Neural progenitor cell (in vitro differentiated cells): Measurements from ENCODE around the gene SLC2A9. TPM values are rescaled to one million over a fixed set of nuclear protein-coding genes. Genes with fewer than 3 reads are reported as not detected.

Source experiments
- DNase-seq: peaks from one replicate; pipeline ENCODE4 v3.0.0-alpha.2; 2016; ENCODE audit warnings: low spot score
- H2AFZ ChIP-seq: fragments of 200-600 bp; sonication (generic); replicated peaks from 2 replicates; pipeline ENCODE4 v1.6.1; 2016; ENCODE audit warnings: antibody characterized with exemption
- H3F3A ChIP-seq: fragments of 200-600 bp; sonication (generic); 2 replicates; pipeline ENCODE4 v1.6.1; 2016; ENCODE audit warnings: antibody characterized with exemption, low read depth
- H3K27ac ChIP-seq: fragments of 200-600 bp; sonication (generic); 2 replicates; pipeline ENCODE4 v1.5.1; 2016; ENCODE audit warnings: mild to moderate bottlenecking
- H3K27me3 ChIP-seq: fragments of 200-600 bp; sonication (generic); 2 replicates; pipeline ENCODE4 v1.6.1; 2016; ENCODE audit warnings: mild to moderate bottlenecking, moderate library complexity
- H3K36me3 ChIP-seq: fragments of 200-600 bp; sonication (generic); 2 replicates; pipeline ENCODE4 v1.5.1; 2016
- H3K4me1 ChIP-seq: fragments of 200-600 bp; sonication (generic); 2 replicates; pipeline ENCODE4 v1.6.1; 2016; ENCODE audit warnings: mixed run types
- H3K4me2 ChIP-seq: fragments of 200-600 bp; sonication (generic); 2 replicates; pipeline ENCODE4 v1.6.1; 2016
- H3K4me3 ChIP-seq: fragments of 200-600 bp; sonication (generic); 2 replicates; pipeline ENCODE4 v1.5.1; 2016
- H3K79me2 ChIP-seq: fragments of 200-600 bp; sonication (generic); 2 replicates; pipeline ENCODE4 v1.6.1; 2016; ENCODE audit warnings: low read depth
- H3K9ac ChIP-seq: fragments of 200-600 bp; sonication (generic); 2 replicates; pipeline ENCODE4 v1.6.1; 2016
- H3K9me3 ChIP-seq: fragments of 200-600 bp; sonication (generic); 2 replicates; pipeline ENCODE4 v1.5.1; 2016; ENCODE audit warnings: low read depth
- H4K20me1 ChIP-seq: fragments of 200-600 bp; sonication (generic); 2 replicates; pipeline ENCODE4 v1.6.1; 2016; ENCODE audit warnings: low read depth
- H3K27ac Mint-ChIP-seq: 3 replicates; pipeline ENCODE4 v1.8.0; 2021; ENCODE audit warnings: mixed read lengths
- H3K27me3 Mint-ChIP-seq: 2 replicates; pipeline ENCODE4 v1.8.0; 2022; ENCODE audit warnings: low read depth, mild to moderate bottlenecking, inconsistent platforms, moderate library complexity, mixed read lengths; ENCODE audit not compliant: insufficient read depth
- H3K36me3 Mint-ChIP-seq: 3 replicates; pipeline ENCODE4 v1.8.0; 2021; ENCODE audit warnings: mixed read lengths
- H3K4me1 Mint-ChIP-seq: 3 replicates; pipeline ENCODE4 v1.8.0; 2021; ENCODE audit warnings: mixed read lengths
- H3K4me3 Mint-ChIP-seq: 3 replicates; pipeline ENCODE4 v1.8.0; 2021; ENCODE audit warnings: mild to moderate bottlenecking, moderate library complexity, mixed read lengths
- H3K9me3 Mint-ChIP-seq: 3 replicates; pipeline ENCODE4 v1.8.0; 2020; ENCODE audit warnings: mixed read lengths
- CTCF ChIP-seq: fragments of 200-600 bp; sonication (generic); IDR thresholded peaks from 2 replicates; pipeline ENCODE4 v1.5.1; 2017; ENCODE audit warnings: antibody characterized with exemption, mild to moderate bottlenecking
- EZH2 ChIP-seq: fragments of 200-600 bp; sonication (generic); IDR thresholded peaks from 2 replicates; pipeline ENCODE4 v1.6.1; 2017; ENCODE audit warnings: antibody characterized with exemption, mild to moderate bottlenecking, moderate library complexity
- EZH2phosphoT487 ChIP-seq: fragments of 200-600 bp; sonication (generic); IDR thresholded peaks from 2 replicates; pipeline ENCODE4 v1.6.1; 2017; ENCODE audit warnings: antibody characterized with exemption
- total RNA-seq: library from RNA; depleted of rRNA; stranded (reverse); fragments of >200 nt; gene quantifications from 2 replicates; pipeline ENCODE4 v1.2.3, GENCODE V29; 2015; ENCODE audit warnings: low replicate concordance

The SLC2A9 gene
- total RNA-seq, 1 donor from 2014 or later: not detected

GRCh38 chr4:9812501-9813340 lies 208.6 kb downstream of the SLC2A9 start:
- peaks cover 5% of the 10 kb centered on the region for H3K9me3 Mint-ChIP-seq
- DNase-seq: no peak
- H3K4me3 Mint-ChIP-seq: no peak overlapping the region
- Histone ChIP-seq H3K4me3 (no peak overlapping the region), H4K20me1 (no peaks in the 10 kb centered on the region), H3K9me3 (peaks cover 4% of the 10 kb centered on the region), H2AFZ (no peak overlapping the region), H3K4me1 (no peaks in the 10 kb centered on the region), H3K27ac (no peak overlapping the region), H3K36me3 (no peaks in the 10 kb centered on the region), H3F3A (no peaks in the 10 kb centered on the region), H3K79me2 (no peaks in the 10 kb centered on the region), H3K9ac (no peak overlapping the region), H3K27me3 (no peaks in the 10 kb centered on the region), H3K4me2 (no peak overlapping the region)
- H3K27ac Mint-ChIP-seq: no peak overlapping the region
- no peaks in the 10 kb centered on the region for H3K36me3 Mint-ChIP-seq
- H3K4me1 Mint-ChIP-seq: peaks cover 3% of the 10 kb centered on the region
- TF ChIP-seq CTCF (no peak), EZH2phosphoT487 (no peak), EZH2 (no peak)
- peaks cover 10% of the 10 kb centered on the region for H3K27me3 Mint-ChIP-seq

GRCh38 chr4:9811806-9812205 lies 209.5 kb downstream of the SLC2A9 start:
- H3K36me3 ChIP-seq: no peaks in the 10 kb centered on the region
- no peak overlapping the region for H3K9ac ChIP-seq
- no peaks in the 10 kb centered on the region for H3K36me3 Mint-ChIP-seq
- H4K20me1 ChIP-seq: no peaks in the 10 kb centered on the region
- TF ChIP-seq EZH2 (no peak), EZH2phosphoT487 (no peak), CTCF (no peak)
- peaks cover 10% of the 10 kb centered on the region for H3K27me3 Mint-ChIP-seq
- peaks cover 3% of the 10 kb centered on the region for H3K4me1 Mint-ChIP-seq
- peaks cover 2% of the 10 kb centered on the region for H3K9me3 Mint-ChIP-seq
- H3K27ac ChIP-seq: no peak overlapping the region
- no peak overlapping the region for H3K4me3 Mint-ChIP-seq
- H3K27me3 ChIP-seq: no peaks in the 10 kb centered on the region
- H3K4me2 ChIP-seq: no peak overlapping the region
- H2AFZ ChIP-seq: no peak overlapping the region
- no peaks in the 10 kb centered on the region for H3K79me2 ChIP-seq
- H3F3A ChIP-seq: no peaks in the 10 kb centered on the region
- no peak for DNase-seq
- H3K4me1 ChIP-seq: no peaks in the 10 kb centered on the region
- peaks cover 4% of the 10 kb centered on the region for H3K9me3 ChIP-seq
- H3K27ac Mint-ChIP-seq: no peak overlapping the region
- H3K4me3 ChIP-seq: no peak overlapping the region

- Mint-ChIP-seq H3K4me3 (no peak overlapping the region), H3K27me3 (peaks cover 11% of the 10 kb centered on the region), H3K36me3 (no peaks in the 10 kb centered on the region), H3K9me3 (no peaks in the 10 kb centered on the region), H3K4me1 (peaks cover 9% of the 10 kb centered on the region), H3K27ac (no peak overlapping the region)
- H3K79me2 ChIP-seq: no peaks in the 10 kb centered on the region
- H3K9me3 ChIP-seq: no peaks in the 10 kb centered on the region
- no peak overlapping the region for H2AFZ ChIP-seq
- H3K4me3 ChIP-seq: no peak overlapping the region
- no peaks in the 10 kb centered on the region for H3K36me3 ChIP-seq
- peaks cover 5% of the 10 kb centered on the region for H3K4me1 ChIP-seq
- no peak overlapping the region for H3K4me2 ChIP-seq
- no peaks in the 10 kb centered on the region for H3K27me3 ChIP-seq
- H4K20me1 ChIP-seq: no peaks in the 10 kb centered on the region
- no peak overlapping the region for H3K27ac ChIP-seq
- TF ChIP-seq CTCF: no peak
- TF ChIP-seq EZH2: no peak
- no peak for TF ChIP-seq EZH2phosphoT487
- no peak for DNase-seq
- no peak overlapping the region for H3K9ac ChIP-seq
- H3F3A ChIP-seq: no peaks in the 10 kb centered on the region
Measured at GRCh38 chr4:9808077-9808476, 213.2 kb downstream of the SLC2A9 start.
